ENCODE measurements around the gene LRRC8A.

LRRC8A gene

DNA sequence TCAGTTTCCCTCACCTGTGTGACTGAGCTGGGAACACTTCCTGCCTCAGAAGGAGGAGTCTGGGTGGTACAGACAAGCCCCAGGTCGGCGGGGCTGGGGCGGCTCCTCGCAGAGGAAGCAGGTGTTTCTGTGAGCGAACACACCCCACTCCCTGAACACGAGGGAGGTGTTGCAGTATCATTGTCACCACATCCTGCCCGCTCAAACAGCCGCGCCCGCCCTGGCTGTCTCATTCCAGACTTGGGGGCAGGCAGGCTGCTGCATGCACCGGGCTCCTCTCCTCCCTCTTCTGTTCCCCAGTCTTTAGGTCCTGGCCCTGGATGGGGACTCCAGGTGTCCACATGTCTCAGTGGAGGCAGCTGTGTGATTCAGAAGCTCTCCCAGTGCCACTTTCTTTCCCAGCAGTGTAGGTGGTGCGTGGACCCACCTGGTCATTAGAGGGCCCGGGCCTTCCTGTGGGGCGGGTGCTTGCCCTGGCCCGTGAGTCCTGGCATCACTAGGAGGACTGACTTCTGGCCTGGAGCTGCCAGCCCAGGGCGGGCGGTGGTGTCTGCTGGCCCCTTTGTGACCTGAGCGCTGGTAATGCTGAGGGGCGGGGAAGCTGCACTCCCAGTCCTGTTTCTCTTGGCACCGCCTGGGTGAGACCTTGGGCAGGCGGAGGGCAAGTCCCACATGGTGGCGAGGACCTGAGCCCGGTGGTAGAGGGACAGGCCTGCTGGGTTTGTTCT is 20.6 kb downstream of the LRRC8A start:
- peak; percentile 41 for DNase-seq

DNA sequence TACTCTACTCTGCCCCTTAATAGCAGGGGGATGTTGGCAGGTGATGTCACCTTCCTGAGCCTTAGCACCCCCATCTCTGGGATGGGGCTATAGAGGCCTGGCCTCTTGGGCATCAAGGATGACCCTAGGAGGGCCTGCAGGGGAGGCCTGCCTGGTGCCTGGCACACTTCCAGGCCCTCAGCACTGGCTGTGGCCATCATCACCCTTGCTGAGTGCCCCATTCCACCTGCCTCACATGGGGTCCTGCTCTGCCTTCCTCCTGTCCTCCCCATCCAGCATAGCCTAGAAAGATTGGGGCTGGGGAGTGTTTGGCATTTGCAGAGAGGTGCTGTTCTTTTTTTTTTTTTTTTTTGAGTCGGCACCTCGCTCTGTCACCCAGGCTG is 21.1 kb downstream of the LRRC8A start:
- no peak for DNase-seq

DNA sequence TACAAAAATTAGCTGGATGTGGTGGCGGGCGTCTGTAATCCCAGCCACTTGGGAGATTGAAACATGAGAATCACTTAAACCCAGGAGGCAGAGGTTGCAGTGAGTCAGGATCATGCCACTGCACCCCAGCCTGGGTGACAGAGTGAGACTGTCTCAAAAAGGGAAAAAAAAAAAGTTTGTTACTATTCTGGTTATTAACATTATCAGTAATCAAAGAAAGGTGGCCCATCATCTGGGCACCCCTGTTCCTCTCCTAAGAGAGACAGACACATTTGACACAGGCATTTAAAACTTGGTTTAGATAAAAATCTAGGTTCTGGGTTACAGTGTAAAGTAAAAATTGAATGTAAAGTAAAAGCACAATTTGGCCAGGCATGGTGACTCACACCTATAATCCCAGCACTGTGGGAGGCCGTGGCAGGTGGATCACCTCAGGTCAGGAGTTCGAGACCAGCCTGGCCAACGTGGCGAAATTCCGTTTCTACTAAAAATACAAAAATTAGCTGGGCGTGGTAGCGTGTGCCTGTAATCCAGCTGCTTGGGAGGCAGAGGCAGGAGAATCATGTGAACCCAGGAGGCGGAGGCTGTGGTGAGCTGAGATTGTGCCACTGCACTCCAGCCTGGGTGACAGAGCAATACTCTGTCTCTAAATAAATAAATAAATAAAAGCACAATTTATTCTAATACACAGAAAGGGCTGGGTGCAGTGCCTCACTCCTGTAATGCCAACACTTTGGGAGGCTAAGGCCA is 22.1 kb downstream of the LRRC8A start:
- DNase-seq = no peak

DNA sequence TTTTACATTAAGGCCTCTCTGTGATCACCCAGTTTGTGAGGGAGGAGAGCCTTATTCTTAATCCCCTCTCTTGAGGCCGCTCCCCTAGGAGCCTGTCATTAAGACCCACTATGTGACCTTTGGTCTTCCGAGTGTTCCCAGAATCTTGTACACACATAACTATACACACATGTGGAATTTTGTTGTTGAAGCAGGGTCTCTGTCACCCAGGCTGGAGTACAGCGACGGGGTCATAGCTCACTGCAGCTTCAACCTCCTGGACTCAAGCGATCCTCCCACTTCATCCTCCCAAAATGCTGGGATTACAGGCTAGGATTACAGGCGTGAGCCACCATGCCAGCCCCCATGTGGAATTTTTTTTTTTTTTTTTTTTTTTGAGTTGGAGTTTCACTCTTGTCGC is 24.0 kb downstream of the LRRC8A start:
- no peak for DNase-seq

DNA sequence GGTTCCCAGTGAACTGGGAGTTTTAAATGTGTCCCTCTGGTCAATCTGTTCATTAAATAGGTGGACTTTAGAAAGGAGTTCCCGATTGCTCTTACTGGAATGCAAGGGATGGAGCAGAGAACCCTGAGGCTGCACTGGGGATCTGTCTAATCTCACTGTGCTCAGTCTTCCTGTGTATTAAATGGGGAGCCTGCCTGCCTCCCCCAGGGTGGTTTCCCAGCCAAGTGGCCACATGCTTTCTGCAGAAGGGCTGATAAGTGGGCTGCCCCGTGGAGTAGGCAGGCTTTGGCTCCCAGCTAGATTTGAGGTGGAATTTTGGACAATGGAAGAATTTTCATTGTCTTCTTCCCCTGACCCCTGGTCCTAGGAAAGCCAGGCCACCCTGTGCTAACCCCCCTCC is 24.8 kb downstream of the LRRC8A start:
- no peak for DNase-seq

DNA sequence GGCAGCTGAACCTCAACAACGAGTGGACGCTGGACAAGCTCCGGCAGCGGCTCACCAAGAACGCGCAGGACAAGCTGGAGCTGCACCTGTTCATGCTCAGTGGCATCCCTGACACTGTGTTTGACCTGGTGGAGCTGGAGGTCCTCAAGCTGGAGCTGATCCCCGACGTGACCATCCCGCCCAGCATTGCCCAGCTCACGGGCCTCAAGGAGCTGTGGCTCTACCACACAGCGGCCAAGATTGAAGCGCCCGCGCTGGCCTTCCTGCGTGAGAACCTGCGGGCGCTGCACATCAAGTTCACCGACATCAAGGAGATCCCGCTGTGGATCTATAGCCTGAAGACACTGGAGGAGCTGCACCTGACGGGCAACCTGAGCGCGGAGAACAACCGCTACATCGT is 26.4 kb downstream of the LRRC8A start:
- no peak for DNase-seq

DNA sequence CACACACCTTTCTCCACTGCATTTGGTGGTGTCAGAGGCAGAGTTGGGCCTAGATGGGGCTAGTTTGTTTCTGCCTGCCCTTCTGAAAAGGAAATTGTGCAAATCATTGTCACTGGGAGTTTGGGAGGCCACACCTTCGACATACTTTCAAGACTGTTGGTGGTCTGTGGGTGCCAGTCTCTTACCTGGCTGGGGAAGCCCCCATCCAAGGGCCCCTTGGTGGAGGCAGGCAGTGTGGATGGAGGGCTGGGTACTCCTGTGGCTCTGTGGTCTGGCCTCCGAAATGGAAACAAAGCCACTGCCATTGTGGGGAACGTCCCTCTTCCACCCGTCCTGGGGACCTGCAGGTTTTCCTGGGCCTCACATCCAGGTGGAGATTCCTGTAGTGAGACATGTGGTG is 27.9 kb downstream of the LRRC8A start:
- DNase-seq = no peak

DNA sequence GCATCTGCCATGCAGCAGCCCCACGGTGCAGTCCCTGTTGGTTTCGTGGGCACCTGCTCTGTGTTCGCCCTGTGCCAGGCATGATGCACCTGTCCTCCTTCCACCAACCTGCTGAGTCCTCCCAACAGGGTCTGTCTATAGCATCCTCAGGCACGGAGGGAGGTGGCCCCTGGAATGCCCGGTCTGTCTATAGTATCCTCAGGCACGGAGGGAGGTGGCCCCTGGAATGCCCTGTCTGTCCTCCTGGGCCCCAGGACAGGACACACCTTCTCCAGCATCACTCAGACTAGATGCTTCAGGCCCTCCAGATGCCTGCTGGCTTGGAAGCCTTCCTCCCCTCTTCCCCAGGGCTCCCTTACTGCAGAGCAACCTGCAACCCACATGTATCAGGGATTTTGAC is 29.0 kb downstream of the LRRC8A start:
- no peak for DNase-seq

DNA sequence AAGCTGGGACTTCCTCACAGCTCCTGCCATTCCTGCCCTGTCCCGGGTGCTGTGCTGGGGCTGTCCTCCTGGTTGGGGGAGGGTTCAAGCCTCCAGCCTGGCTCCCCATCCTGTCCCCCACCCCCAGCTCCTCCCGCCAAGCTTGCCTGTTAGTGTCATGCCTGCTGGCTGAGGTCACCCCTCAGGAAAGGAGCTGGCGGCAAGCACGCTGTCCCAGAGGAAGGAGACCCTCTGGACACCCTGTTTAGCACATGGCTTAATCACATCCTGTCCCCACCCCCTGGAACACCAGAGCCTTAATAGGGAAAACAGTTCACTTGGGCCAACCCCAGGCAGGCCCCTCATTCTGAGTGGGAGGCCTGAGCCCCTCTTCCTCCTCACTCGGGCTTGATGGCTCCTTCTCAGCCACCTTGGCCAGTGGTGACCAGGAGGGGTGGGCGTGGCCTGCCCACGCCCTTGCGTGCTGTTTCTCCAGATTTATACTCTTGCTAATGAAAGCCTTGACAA is 29.6 kb downstream of the LRRC8A start:
- no peak for DNase-seq

DNA sequence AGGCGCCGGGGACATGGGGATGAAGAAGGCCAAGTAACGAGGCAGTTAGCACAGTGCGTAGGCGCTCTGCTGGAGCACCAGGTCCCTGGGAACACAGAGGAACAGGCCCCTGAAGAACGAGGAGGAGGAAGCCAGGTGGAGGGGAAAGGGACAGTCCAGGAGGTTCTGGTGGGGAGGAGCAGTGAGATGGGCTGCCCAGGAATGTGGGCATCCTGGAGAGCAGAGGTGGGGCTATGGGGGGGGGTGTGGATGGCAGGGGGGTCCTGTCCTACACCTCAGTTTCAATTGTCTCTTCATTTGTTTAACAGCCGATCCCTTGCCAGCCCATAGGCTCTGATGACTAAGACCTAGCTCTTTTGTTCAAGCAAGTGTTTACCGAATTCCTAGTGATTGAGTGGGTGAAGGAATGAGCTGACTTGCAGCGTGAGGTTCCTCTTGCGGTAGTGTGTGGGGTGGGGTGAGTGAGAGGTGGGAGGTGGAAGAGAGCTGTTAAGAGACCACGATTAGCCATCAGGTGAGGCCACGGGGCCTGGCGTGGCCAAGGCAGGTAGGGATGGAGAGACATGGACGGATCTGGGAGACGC is 30.4 kb downstream of the LRRC8A start:
- DNase-seq = no peak

DNA sequence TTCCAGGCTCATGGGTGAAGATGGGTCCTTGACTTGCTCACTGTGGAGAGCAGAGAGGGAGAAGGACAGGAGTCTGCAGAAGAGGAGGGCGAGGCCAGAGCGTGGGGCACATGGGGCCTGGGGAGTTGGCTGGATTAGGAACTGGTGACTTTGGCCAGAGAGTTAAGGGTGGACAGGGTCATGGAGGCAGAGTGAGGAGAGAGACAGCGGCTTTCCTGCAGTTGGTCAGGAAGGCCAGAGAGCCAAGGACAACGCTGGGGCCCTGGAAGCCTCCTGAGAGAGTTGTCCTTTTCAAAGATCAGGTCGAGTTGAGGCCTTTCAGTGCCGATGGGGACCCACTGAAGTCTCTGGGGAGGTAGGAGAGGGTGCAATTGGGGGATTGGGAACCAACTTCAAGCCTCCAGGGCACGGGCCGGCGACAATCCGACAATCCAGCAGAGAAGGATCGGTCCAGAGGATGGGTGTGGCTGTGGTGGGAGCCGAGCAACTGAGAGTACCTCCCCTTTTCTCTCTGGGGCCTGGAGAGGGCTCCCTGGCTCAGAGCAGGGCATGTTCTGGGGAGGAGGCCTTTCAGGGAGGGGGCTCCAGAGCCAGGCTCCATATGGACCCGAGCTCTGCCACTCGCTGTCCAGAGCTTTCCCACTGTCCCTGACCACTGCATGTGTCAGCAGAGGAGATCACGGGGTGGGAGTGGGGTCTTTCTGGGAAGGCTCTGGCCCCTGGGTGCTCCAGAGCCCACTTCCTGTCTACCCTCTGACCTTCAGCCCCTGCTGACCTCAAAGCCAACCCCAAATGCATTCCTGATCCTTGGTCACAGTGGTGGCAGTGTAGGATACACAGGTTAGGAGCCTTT is 31.3 kb downstream of the LRRC8A start:
- no peak for DNase-seq

DNA sequence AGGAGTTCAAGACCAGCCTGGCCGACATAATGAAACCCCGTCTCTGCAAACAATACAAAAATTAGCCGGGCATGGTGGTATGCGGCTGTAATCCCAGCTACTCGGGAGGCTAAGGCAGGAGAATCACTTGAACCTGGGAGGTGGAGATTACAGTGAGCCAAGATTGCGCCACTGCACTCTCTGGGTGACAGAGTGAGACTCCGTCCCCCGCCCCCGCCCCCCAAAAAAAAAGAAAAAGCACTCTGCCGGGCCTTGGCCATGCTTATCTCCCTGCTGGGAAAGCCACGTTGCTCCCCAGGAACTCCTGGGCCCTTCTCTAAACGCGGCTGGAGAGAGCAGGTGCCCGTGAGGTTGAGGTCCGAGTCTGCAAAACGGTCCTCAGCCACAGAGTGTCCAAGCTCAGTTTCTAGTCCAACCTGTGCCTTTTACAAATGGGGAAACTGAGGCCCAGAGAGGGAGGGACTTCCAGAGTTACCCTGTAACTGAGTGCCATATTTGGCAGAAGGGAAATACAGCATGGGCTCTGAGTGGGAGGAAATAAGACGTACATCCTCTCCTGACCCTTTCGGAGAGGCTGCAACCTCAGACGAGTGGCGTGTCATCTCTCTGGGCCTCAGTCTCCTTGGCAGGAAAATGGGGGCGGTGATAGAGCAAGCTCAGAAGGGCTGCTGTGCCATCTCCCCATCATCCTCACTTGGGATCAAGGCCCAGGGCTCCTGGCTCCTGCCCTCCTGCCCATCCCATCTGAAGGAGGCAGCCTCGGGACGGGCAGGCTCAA is 32.3 kb downstream of the LRRC8A start:
- no peak for DNase-seq

DNA sequence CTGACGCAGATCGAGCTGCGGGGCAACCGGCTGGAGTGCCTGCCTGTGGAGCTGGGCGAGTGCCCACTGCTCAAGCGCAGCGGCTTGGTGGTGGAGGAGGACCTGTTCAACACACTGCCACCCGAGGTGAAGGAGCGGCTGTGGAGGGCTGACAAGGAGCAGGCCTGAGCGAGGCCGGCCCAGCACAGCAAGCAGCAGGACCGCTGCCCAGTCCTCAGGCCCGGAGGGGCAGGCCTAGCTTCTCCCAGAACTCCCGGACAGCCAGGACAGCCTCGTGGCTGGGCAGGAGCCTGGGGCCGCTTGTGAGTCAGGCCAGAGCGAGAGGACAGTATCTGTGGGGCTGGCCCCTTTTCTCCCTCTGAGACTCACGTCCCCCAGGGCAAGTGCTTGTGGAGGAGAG is 34.3 kb downstream of the LRRC8A start:
- DNase-seq = no peak

DNA sequence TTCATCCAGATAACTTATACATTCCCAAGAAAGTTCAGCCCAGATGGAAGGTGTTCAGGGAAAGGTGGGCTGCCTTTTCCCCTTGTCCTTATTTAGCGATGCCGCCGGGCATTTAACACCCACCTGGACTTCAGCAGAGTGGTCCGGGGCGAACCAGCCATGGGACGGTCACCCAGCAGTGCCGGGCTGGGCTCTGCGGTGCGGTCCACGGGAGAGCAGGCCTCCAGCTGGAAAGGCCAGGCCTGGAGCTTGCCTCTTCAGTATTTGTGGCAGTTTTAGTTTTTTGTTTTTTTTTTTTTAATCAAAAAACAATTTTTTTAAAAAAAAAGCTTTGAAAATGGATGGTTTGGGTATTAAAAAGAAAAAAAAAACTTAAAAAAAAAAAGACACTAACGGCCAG is 34.8 kb downstream of the LRRC8A start:
- no peak for DNase-seq

DNA sequence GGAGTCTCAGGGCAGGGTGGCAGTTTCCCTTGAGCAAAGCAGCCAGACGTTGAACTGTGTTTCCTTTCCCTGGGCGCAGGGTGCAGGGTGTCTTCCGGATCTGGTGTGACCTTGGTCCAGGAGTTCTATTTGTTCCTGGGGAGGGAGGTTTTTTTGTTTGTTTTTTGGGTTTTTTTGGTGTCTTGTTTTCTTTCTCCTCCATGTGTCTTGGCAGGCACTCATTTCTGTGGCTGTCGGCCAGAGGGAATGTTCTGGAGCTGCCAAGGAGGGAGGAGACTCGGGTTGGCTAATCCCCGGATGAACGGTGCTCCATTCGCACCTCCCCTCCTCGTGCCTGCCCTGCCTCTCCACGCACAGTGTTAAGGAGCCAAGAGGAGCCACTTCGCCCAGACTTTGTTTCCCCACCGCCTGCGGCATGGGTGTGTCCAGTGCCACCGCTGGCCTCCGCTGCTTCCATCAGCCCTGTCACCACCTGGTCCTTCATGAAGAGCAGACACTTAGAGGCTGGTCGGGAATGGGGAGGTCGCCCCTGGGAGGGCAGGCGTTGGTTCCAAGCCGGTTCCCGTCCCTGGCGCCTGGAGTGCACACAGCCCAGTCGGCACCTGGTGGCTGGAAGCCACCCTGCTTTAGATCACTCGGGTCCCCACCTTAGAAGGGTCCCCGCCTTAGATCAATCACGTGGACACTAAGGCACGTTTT is 35.4 kb downstream of the LRRC8A start:
- DNase-seq = no peak

DNA sequence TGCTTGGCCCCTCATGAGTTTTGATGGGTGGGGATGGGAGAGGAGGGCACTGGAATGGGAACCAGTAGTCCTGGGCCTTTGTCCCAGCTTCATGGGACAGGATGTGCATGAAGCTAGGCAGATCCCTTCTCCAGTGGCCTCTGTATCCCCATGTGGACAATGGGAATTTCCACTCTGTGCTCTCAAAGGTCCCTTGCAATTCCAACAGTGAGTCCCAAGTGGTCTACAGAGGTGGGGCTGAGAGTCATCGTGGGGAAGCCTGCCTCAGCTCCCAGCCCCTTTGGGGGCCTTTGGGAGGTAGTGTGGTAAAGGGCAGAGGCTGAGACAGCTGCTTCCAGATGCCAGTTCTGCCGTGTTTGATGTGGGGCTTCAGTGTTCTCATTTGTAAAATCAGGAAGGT is 37.0 kb downstream of the LRRC8A start:
- no peak for DNase-seq

DNA sequence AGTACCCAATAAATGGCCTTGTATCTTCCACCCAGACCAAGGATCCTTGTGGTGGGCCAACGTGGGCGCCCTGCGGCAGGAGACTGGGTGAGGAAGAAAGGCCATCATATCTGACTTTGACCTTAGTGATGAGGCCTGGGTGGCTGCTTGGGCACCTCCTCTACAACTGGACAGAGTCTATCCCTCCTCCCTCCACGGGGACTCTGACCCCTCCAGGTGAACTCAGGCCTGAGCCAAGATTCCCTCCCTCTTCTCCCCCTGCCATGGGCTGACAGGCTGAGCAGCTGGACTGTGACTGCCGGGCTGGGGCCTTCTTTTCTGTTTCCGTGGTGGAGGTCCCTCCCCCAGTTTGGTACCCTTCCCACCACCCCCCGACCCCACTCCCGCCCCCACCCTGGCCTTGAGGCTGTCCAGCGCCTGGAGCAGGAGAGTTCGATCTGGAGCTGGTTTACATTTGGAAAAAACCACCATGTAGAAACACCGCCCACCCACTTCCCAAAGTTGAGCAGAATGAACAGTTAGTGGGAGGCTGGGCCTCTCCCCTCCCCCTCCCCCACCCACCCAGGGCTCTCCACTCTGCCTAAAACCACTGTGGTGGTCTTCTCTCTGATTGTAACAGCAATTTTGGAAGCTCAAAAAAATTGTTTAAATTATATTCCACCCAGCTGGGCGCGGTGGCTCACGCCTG is 37.6 kb downstream of the LRRC8A start:
- DNase-seq = no peak

DNA sequence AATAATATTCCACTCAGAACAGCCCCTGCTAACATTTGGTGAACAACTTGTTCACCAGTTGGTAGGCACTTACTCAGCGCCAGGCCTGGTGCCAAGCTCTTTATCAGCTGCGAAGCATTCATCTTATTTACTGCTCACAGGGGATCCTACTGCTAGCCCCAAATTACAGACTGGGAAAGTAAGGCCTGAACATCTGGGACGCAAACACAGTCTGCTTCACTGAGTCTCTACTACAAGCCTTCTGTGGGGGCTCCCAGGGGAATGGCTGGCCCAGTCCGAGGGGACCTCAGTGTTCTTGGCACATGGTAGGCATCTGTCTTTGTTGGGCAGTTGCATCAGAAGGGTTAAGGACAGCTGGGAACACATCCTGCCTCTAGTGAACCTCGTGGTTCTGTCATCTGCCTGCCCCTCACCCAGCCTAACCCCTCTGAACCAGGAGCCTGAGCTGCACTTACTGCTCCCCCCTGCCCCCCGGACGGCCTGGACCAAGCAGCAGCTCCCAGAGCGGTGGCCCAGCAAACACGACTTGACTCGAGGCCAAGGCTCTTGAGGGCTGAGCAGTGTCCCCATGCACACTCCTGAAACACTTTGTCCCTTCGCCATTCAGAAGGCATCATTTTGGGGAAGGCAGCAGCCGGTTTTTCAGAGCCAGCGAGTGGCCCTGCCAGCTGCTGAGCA is 38.6 kb downstream of the LRRC8A start, which contains the start of gene PHYHD1:
Gene PHYHD1, plus strand, starts transcription at position 602 of the 678 bp plus-strand sequence. CDS start 1,342 bp downstream, outside the sequence.
- no peak for DNase-seq

DNA sequence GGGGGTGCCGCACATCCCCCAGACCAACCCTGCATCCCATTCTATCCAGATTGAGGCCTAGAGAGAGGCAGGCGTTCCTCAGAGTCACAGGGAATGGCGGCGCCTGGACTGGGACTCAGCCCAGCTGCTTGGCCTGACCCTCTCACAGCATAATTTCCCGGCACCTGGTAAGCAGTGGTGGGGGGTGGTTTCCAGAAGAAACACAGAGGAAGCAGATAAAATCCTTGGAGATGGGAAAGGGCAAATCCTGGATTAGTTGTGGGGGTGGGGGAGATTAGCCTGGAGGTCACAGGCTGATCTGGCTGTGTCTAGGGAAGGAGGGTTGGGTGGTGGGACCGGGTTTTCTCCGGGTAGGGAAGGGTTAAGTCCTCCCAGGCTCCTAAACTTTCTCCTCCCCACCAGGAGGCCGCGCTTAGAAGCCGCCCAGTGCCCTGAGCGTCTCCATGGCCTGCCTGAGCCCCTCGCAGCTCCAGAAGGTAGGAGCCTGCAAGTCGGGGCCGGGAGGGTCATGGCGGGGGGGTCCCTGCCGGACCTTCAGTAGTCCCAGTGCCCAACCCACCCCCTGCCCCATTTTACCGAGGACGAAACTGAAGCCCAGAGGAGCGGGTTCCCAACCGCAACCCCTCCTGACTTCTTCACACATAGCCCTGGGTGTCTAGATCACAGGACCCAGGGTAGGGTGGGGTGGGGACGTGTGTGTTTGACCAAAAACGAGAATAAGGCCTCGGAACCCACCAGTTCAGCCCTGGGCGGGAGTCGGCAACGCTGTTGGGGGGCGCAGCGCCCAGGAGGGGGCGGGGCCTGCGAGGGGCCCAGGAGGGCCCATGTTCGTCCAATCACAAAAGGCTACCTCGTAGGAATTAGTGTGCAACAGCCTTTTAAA is 40.2 kb downstream of the LRRC8A start:
- DNase-seq = no peak
